SH-SY5Y (cell line): ENCODE results near the gene GTF2IRD1.

Experiments
- GATA2 ChIP-seq: IDR thresholded peaks from 2 replicates; pipeline ENCODE4 v1.6.1; 2011; ENCODE audit warnings: mild to moderate bottlenecking, low read depth, low read length
- GATA3 ChIP-seq: IDR thresholded peaks from 2 replicates; pipeline ENCODE4 v1.6.1; 2011; ENCODE audit warnings: low read depth, mild to moderate bottlenecking, low read length, moderate library complexity

- TF ChIP-seq GATA2 (no peak), GATA3 (no peak)
Observed at GRCh38 chr7:74619235-74619860, 165.6 kb downstream of the GTF2IRD1 start.
